Thyroid gland (tissue), 4 donors: ENCODE measurements around the gene PIP4K2A.

Experiments used
- CTCF ChIP-seq, 6 experiments: fragments of 200-600 bp in 3 of 6; fragments of 450-650 bp in 3 of 6; sonication (generic) in 3 of 6; IDR thresholded peaks; one replicate each; pipeline ENCODE4 v1.5.1; 2016 to 2019; ENCODE audit warnings: antibody characterized with exemption in 6 of 6, mild to moderate bottlenecking in 2 of 6, inconsistent platforms in 1 of 6, moderate library complexity in 1 of 6
- POLR2A ChIP-seq, 2 donors: fragments of 450-650 bp; IDR thresholded peaks; one replicate each; pipeline ENCODE4 v1.6.1; 2017; ENCODE audit warnings: antibody characterized with exemption in 2 of 2, mild to moderate bottlenecking in 2 of 2, moderate library complexity in 1 of 2

DNA sequence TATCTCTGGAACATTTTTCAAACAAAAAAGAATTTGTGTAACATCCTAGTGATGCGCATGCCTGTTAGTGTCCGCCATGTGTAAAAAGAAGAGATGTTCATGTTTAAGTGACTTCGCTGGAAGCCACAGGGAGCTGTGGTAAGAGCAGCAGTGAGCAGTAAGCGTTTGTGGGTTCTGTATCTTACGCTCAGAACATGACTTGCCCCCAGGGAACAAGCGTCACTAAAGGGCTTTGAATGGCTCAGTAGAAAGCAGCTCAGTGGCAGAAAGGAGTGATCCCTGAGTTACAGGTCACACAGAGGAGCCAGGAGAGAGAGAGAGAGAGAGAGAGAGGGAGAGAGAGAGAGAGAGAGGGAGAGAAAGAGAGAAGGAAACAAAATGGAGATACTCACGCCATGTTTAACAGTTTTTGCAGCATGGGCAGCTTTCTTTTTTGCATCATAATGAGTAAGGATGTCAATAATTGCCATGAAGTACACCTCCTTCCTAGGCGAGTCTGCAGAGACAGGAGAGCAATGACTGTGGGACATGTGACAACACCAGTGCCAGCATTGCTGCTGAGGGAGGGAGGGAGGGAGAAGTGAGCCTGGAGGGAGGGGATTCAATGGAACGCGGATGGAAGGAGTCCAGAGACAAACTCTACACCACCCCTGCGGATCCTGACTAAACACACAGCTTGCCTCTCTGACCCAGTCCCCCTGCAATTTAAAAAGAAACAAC is 174.6 kb downstream of the PIP4K2A start:
- no peak for TF ChIP-seq CTCF (IDR thresholded peaks at IDR 0.05)
- TF ChIP-seq POLR2A (IDR thresholded peaks at IDR 0.05), result no peak
